Skeletal muscle tissue (tissue), 4 donors: ENCODE measurements around the gene SMAGP. TPM values are rescaled to one million over a fixed set of nuclear protein-coding genes. Genes with fewer than 3 reads are reported as not detected.
A peak's percentile ranks its signal among the peaks of the same experiment; 100 is the strongest.

Experiments used
- H3K27ac ChIP-seq: one replicate; pipeline ENCODE4 v1.7.0; 2013; ENCODE audit warnings: mild to moderate bottlenecking, low read depth, low read length, inconsistent platforms
- H3K27me3 ChIP-seq, 3 donors: one replicate each; pipeline ENCODE4 v1.7.0; 2013; ENCODE audit warnings: low read length in 3 of 3; ENCODE audit not compliant: control insufficient read depth in 3 of 3, insufficient read depth in 3 of 3
- H3K36me3 ChIP-seq, 3 donors: one replicate each; pipeline ENCODE4 v1.7.0; 2013; ENCODE audit warnings: low read length in 3 of 3; ENCODE audit not compliant: control insufficient read depth in 3 of 3, insufficient read depth in 3 of 3
- H3K4me1 ChIP-seq, 3 donors: one replicate each; pipeline ENCODE4 v1.7.0; 2013; ENCODE audit warnings: low read length in 3 of 3, mild to moderate bottlenecking in 3 of 3; ENCODE audit not compliant: control insufficient read depth in 3 of 3, insufficient read depth in 3 of 3
- H3K4me3 ChIP-seq, 3 donors: one replicate each; pipeline ENCODE4 v1.7.0; 2013; ENCODE audit warnings: low read length in 3 of 3
- H3K9ac ChIP-seq, 3 donors: one replicate each; pipeline ENCODE4 v1.7.0; 2013; ENCODE audit warnings: low read length in 3 of 3, mild to moderate bottlenecking in 3 of 3, moderate library complexity in 2 of 3, low read depth in 1 of 3
- H3K9me3 ChIP-seq, 3 donors: one replicate each; pipeline ENCODE4 v1.7.0; 2013; ENCODE audit warnings: low read length in 3 of 3; ENCODE audit not compliant: control insufficient read depth in 3 of 3
- total RNA-seq: library from RNA; depleted of rRNA; stranded (reverse); fragments of >200 nt; gene quantifications from one replicate; pipeline ENCODE4 v1.2.3, GENCODE V29; 2014
- donor health status: Osteomylitis.

SMAGP gene
- total RNA-seq, 1 donor from 2014 or later, result 2.1 TPM

- H3K4me1 ChIP-seq, result peaks cover 20 to 30% (median 25%) of the 10 kb centered on the region in 3 donors
- H3K36me3 ChIP-seq, result peaks cover 29 to 43% (median 36%) of the 10 kb centered on the region in 3 donors
- H3K27me3 ChIP-seq, result no peaks in the 10 kb centered on the region
- H3K4me3 ChIP-seq, result no peak overlapping the region
- no peaks in the 10 kb centered on the region for H3K9me3 ChIP-seq
- H3K9ac ChIP-seq, result no peak overlapping the region
- H3K27ac ChIP-seq, result no peak overlapping the region
These were observed 27.3 kb downstream of the SMAGP start for GRCh38 chr12:51242876-51243275.

- Histone ChIP-seq H3K27ac (no peak overlapping the region), H3K27me3 (no peaks in the 10 kb centered on the region), H3K4me1 (peaks cover 15 to 26% (median 18%) of the 10 kb centered on the region in 3 donors), H3K9me3 (no peaks in the 10 kb centered on the region), H3K36me3 (peaks cover 29 to 43% (median 36%) of the 10 kb centered on the region in 3 donors), H3K4me3 (no peak overlapping the region), H3K9ac (no peak overlapping the region)
These were observed 28.1 kb downstream of the SMAGP start for GRCh38 chr12:51242120-51242519.

GRCh38 chr12:51240971-51241370, 29.2 kb downstream of the SMAGP start:
- Histone ChIP-seq H3K36me3 (peaks cover 29 to 42% (median 36%) of the 10 kb centered on the region in 3 donors), H3K9ac (no peak overlapping the region), H3K9me3 (no peaks in the 10 kb centered on the region), H3K4me3 (no peak overlapping the region), H3K4me1 (peaks cover 15 to 26% (median 18%) of the 10 kb centered on the region in 3 donors), H3K27me3 (no peaks in the 10 kb centered on the region), H3K27ac (no peak overlapping the region)

GRCh38 chr12:51238510-51239334, 31.5 kb downstream of the SMAGP start, which contains the start of gene DAZAP2:
TSS of gene DAZAP2 (plus strand) at chr12:51238826. CDS start at chr12:51238908, 82 bp downstream.
- Histone ChIP-seq H3K4me3 (peak within 1 kb of the TSS; percentile 97 to 100 (median 100)), H3K36me3 (peaks cover 29 to 33% (median 31%) of the 10 kb centered on the region in 3 donors), H3K27ac (peak within 1 kb of the TSS; percentile 100), H3K27me3 (no peaks in the 10 kb centered on the region), H3K9me3 (no peaks in the 10 kb centered on the region), H3K4me1 (peaks cover 15 to 26% (median 18%) of the 10 kb centered on the region in 3 donors), H3K9ac (peak within 1 kb of the TSS; percentile 100)

- H3K27ac ChIP-seq, result peak overlapping the region; percentile 100
- no peaks in the 10 kb centered on the region for H3K9me3 ChIP-seq
- H3K9ac ChIP-seq, result peak overlapping the region; percentile 83 to 100 (median 100)
- no peaks in the 10 kb centered on the region for H3K27me3 ChIP-seq
- H3K4me1 ChIP-seq, result peaks cover 15 to 26% (median 18%) of the 10 kb centered on the region in 3 donors
- H3K36me3 ChIP-seq, result peaks cover 29 to 31% (median 29%) of the 10 kb centered on the region in 3 donors
- H3K4me3 ChIP-seq, result peak overlapping the region; percentile 89 to 100 (median 95)
These were observed 32.1 kb downstream of the SMAGP start for GRCh38 chr12:51238037-51238509.

GRCh38 chr12:51234530-51234929, 35.7 kb downstream of the SMAGP start:
- no peak overlapping the region for H3K4me3 ChIP-seq

GRCh38 chr12:51232642-51233041, 37.6 kb downstream of the SMAGP start:
- Histone ChIP-seq H3K27ac (no peak overlapping the region), H3K9ac (no peak overlapping the region), H3K4me3 (no peak overlapping the region), H3K9me3 (no peaks in the 10 kb centered on the region), H3K36me3 (no peaks in the 10 kb centered on the region), H3K4me1 (no peaks in the 10 kb centered on the region), H3K27me3 (no peaks in the 10 kb centered on the region)

More at GRCh38 chr12:51234530-51234929, 35.7 kb downstream of the SMAGP start:
- Histone ChIP-seq H3K9ac (no peak overlapping the region), H3K27me3 (no peaks in the 10 kb centered on the region), H3K27ac (no peak overlapping the region), H3K9me3 (no peaks in the 10 kb centered on the region), H3K36me3 (peaks cover 0 to 3% (median 0%) of the 10 kb centered on the region in 3 donors), H3K4me1 (peaks cover 4 to 9% (median 6%) of the 10 kb centered on the region in 3 donors)

- no peaks in the 10 kb centered on the region for H3K4me1 ChIP-seq
- peaks cover 0 to 5% (median 0%) of the 10 kb centered on the region in 3 donors for H3K36me3 ChIP-seq
- no peak overlapping the region for H3K9ac ChIP-seq
- H3K27ac ChIP-seq, result no peak overlapping the region
- no peaks in the 10 kb centered on the region for H3K9me3 ChIP-seq
- H3K4me3 ChIP-seq, result no peak overlapping the region
- H3K27me3 ChIP-seq, result no peaks in the 10 kb centered on the region
These were observed 41.0 kb downstream of the SMAGP start for GRCh38 chr12:51229116-51229809.

- Histone ChIP-seq H3K27ac (no peak overlapping the region), H3K36me3 (peaks cover 0 to 5% (median 0%) of the 10 kb centered on the region in 3 donors), H3K27me3 (no peaks in the 10 kb centered on the region), H3K4me1 (no peaks in the 10 kb centered on the region), H3K9me3 (no peaks in the 10 kb centered on the region), H3K9ac (no peak overlapping the region), H3K4me3 (no peak overlapping the region)
These were observed 42.3 kb downstream of the SMAGP start for GRCh38 chr12:51227962-51228361.
